H1 (cell line): ENCODE measurements around the gene METTL21A. TPM values are rescaled to one million over a fixed set of nuclear protein-coding genes. Genes with fewer than 3 reads are reported as not detected.

Experiments used
- CTCF ChIA-PET: fragments of 300-600 bp; sonication (Branson Sonifier 250); formaldehyde crosslinking; loops from one replicate; lab custom pipeline; 2021; ENCODE audit not compliant: partially characterized antibody; lab: Charles Lee
- POLR2A ChIA-PET: fragments of 300-600 bp; sonication (Branson Sonifier 250); formaldehyde crosslinking; loops from one replicate; lab custom pipeline; 2021; ENCODE audit warnings: inconsistent platforms; ENCODE audit not compliant: partially characterized antibody; lab: Charles Lee
- DNase-seq, 2 experiments: peaks; one replicate each; pipeline versions ENCODE4 v3.0.0 to v3.0.0-alpha.2; 2010 to 2022; ENCODE audit warnings: low spot score in 2 of 2, low read depth in 1 of 2, mixed read lengths in 1 of 2
- FAIRE-seq: peaks from 2 replicates; lab custom pipeline; 2011; peaks lifted over from hg19 to GRCh38; lab: Jason Lieb, UNC
- H2AFZ ChIP-seq: 2 replicates; pipeline ENCODE4 v1.8.1; 2012; ENCODE audit warnings: low read length, inconsistent platforms
- H2AK5ac ChIP-seq: 2 replicates; pipeline ENCODE4 v1.6.1; 2013; ENCODE audit warnings: low read depth, low read length
- H2BK120ac ChIP-seq: replicated peaks from 2 replicates; pipeline ENCODE3; 2013; ENCODE audit warnings: low read depth, low read length, inconsistent platforms
- H2BK12ac ChIP-seq: 2 replicates; pipeline ENCODE4 v1.6.1; 2013; ENCODE audit warnings: low read depth, low read length
- H2BK15ac ChIP-seq: 2 replicates; pipeline ENCODE4 v1.6.1; 2013; ENCODE audit warnings: low read length
- H2BK20ac ChIP-seq: 2 replicates; pipeline ENCODE4 v1.6.1; 2013; ENCODE audit warnings: low read length
- H2BK5ac ChIP-seq: 2 replicates; pipeline ENCODE4 v1.6.1; 2013; ENCODE audit warnings: low read depth, low read length
- H3K14ac ChIP-seq: 2 replicates; pipeline ENCODE4 v1.6.1; 2013; ENCODE audit warnings: inconsistent platforms; ENCODE audit not compliant: insufficient read length
- H3K18ac ChIP-seq: 2 replicates; pipeline ENCODE4 v1.6.1; 2013; ENCODE audit warnings: low read length; ENCODE audit errors: extremely low read depth
- H3K23ac ChIP-seq: 2 replicates; pipeline ENCODE4 v1.6.1; 2013; ENCODE audit warnings: inconsistent platforms; ENCODE audit not compliant: insufficient read length
- H3K23me2 ChIP-seq: 2 replicates; pipeline ENCODE4 v1.6.1; 2013; ENCODE audit warnings: low read depth, low read length
- H3K27ac ChIP-seq: 2 replicates; pipeline ENCODE4 v1.6.1; 2011; ENCODE audit warnings: low read depth, low read length, inconsistent platforms
- H3K27me3 ChIP-seq, 4 experiments: replicated peaks in 1 of 4; 1 replicate in 1 of 4; 2 replicates in 3 of 4; pipeline versions ENCODE4 v1.6.1 to v1.8.1; 2011 to 2013; ENCODE audit warnings: low read length in 3 of 4, mild to moderate bottlenecking in 3 of 4, inconsistent platforms in 2 of 4, mixed read lengths in 2 of 4, moderate library complexity in 1 of 4; ENCODE audit not compliant: control insufficient read depth in 3 of 4, insufficient read depth in 3 of 4; ENCODE audit errors: extremely low read depth in 1 of 4
- H3K36me3 ChIP-seq, 4 experiments: 2 replicates each; pipeline versions ENCODE4 v1.6.1 to v1.8.1; 2011 to 2013; ENCODE audit warnings: mild to moderate bottlenecking in 4 of 4, low read length in 3 of 4, moderate library complexity in 2 of 4, control low read depth in 1 of 4, inconsistent platforms in 1 of 4; ENCODE audit not compliant: insufficient read depth in 4 of 4, control insufficient read depth in 2 of 4
- H3K4ac ChIP-seq: replicated peaks from 2 replicates; pipeline ENCODE3; 2013; ENCODE audit warnings: low read length, low read depth, mixed read lengths, inconsistent platforms; ENCODE audit not compliant: insufficient read length
- H3K4me1 ChIP-seq, 4 experiments: replicated peaks in 1 of 4; 1 replicate in 1 of 4; 2 replicates in 3 of 4; pipeline versions ENCODE4 v1.6.1 to v1.8.1; 2011 to 2013; ENCODE audit warnings: low read length in 3 of 4, inconsistent platforms in 2 of 4, mixed read lengths in 1 of 4; ENCODE audit not compliant: insufficient read depth in 4 of 4, control insufficient read depth in 3 of 4
- H3K4me2 ChIP-seq, 2 experiments: 2 replicates each; pipeline versions ENCODE4 v1.6.1 to v1.8.1; 2011 to 2013; ENCODE audit warnings: low read depth in 2 of 2, low read length in 2 of 2, control low read depth in 1 of 2, inconsistent platforms in 1 of 2, mild to moderate bottlenecking in 1 of 2; ENCODE audit not compliant: insufficient read depth in 1 of 2
- H3K4me3 ChIP-seq, 4 experiments: fragments of 200-600, 300-600 bp in 1 of 4; sonication (generic), shearing (Covaris generic), sonication (Bioruptor Twin) in 1 of 4; 2 replicates each; pipeline versions ENCODE4 v1.5.1 to v1.8.1; 2011 to 2016; ENCODE audit warnings: low read length in 4 of 4, low read depth in 3 of 4, control low read depth in 2 of 4, inconsistent platforms in 2 of 4, mild to moderate bottlenecking in 2 of 4, mixed read lengths in 1 of 4, moderate library complexity in 1 of 4; ENCODE audit not compliant: insufficient read depth in 2 of 4; ENCODE audit errors: extremely low read depth in 1 of 4
- H3K56ac ChIP-seq: replicated peaks from 2 replicates; pipeline ENCODE3; 2013; ENCODE audit warnings: low read depth, mild to moderate bottlenecking, mixed read lengths, low read length, inconsistent platforms; ENCODE audit not compliant: insufficient read length
- H3K79me1 ChIP-seq: 2 replicates; pipeline ENCODE4 v1.6.1; 2013; ENCODE audit warnings: low read depth, low read length, control low read depth
- H3K79me2 ChIP-seq, 2 experiments: 2 replicates each; pipeline versions ENCODE4 v1.6.1 to v1.8.1; 2012 to 2013; ENCODE audit warnings: low read length in 2 of 2, mild to moderate bottlenecking in 2 of 2, inconsistent platforms in 1 of 2; ENCODE audit not compliant: insufficient read depth in 2 of 2, control insufficient read depth in 1 of 2
- H3K9ac ChIP-seq, 4 experiments: replicated peaks in 1 of 4; 1 replicate in 1 of 4; 2 replicates in 3 of 4; pipeline versions ENCODE4 v1.6.1 to v1.8.1; 2011 to 2013; ENCODE audit warnings: low read depth in 3 of 4, low read length in 3 of 4, control low read depth in 2 of 4, mild to moderate bottlenecking in 2 of 4, moderate library complexity in 2 of 4, inconsistent platforms in 1 of 4; ENCODE audit errors: extremely low read depth in 1 of 4
- H3K9me3 ChIP-seq, 2 experiments: 2 replicates each; pipeline versions ENCODE4 v1.6.1 to v1.8.1; 2012 to 2013; ENCODE audit warnings: mild to moderate bottlenecking in 2 of 2, moderate library complexity in 2 of 2, control low read depth in 1 of 2, inconsistent platforms in 1 of 2, low read depth in 1 of 2, low read length in 1 of 2, mixed read lengths in 1 of 2; ENCODE audit not compliant: insufficient read depth in 2 of 2
- H4K20me1 ChIP-seq, 2 experiments: replicated peaks in 1 of 2; 2 replicates each; pipeline versions ENCODE3 to v1.8.1; 2011 to 2013; ENCODE audit warnings: inconsistent platforms in 2 of 2, low read length in 2 of 2, mild to moderate bottlenecking in 1 of 2; ENCODE audit not compliant: insufficient read depth in 2 of 2, control insufficient read depth in 1 of 2
- H4K5ac ChIP-seq: 2 replicates; pipeline ENCODE4 v1.6.1; 2013; ENCODE audit warnings: low read length, low read depth, mixed read lengths, inconsistent platforms; ENCODE audit not compliant: insufficient read length
- H4K8ac ChIP-seq: 2 replicates; pipeline ENCODE4 v1.8.0; 2013; ENCODE audit warnings: mild to moderate bottlenecking, moderate library complexity, low read length, inconsistent platforms; ENCODE audit not compliant: insufficient read depth; ENCODE audit errors: extremely low read depth
- H4K91ac ChIP-seq: replicated peaks from 2 replicates; pipeline ENCODE3; 2013; ENCODE audit warnings: low read length, mixed read lengths, inconsistent platforms; ENCODE audit not compliant: insufficient read length
- BCL11A ChIP-seq, 2 experiments: IDR thresholded peaks; one replicate each; pipeline ENCODE4 v1.6.1; 2011; ENCODE audit warnings: low read depth in 2 of 2, low read length in 2 of 2, mild to moderate bottlenecking in 2 of 2
- CHD1 ChIP-seq: IDR thresholded peaks from 2 replicates; pipeline ENCODE4 v1.6.1; 2012; ENCODE audit warnings: low read depth, low read length, improper control_type of control experiment
- HDAC2 ChIP-seq, 2 experiments: fragments of 300-600 bp in 1 of 2; sonication (generic) in 1 of 2; IDR thresholded peaks; 2 replicates each; pipeline ENCODE4 v1.6.1; 2011 to 2012; ENCODE audit warnings: low read depth in 2 of 2, low read length in 2 of 2, mild to moderate bottlenecking in 2 of 2, moderate library complexity in 2 of 2, borderline replicate concordance in 1 of 2, inconsistent platforms in 1 of 2
- JUND ChIP-seq: IDR thresholded peaks from 2 replicates; pipeline ENCODE4 v1.6.1; 2011; ENCODE audit warnings: mild to moderate bottlenecking, improper control_type of control experiment, low read length
- MAFK ChIP-seq: IDR thresholded peaks from 2 replicates; pipeline ENCODE4 v1.6.1; 2012; ENCODE audit warnings: low read depth, mild to moderate bottlenecking, improper control_type of control experiment, low read length
- SAP30 ChIP-seq: fragments of 300-600 bp; sonication (generic); IDR thresholded peaks from 2 replicates; pipeline ENCODE4 v1.7.1; 2012; ENCODE audit warnings: low read length, moderate library complexity, mild to moderate bottlenecking, inconsistent platforms; ENCODE audit not compliant: insufficient read depth, insufficient replicate concordance
- SIRT6 ChIP-seq: IDR thresholded peaks from one replicate; pipeline ENCODE4 v1.7.1; 2012; ENCODE audit warnings: low read length, inconsistent platforms
- TAF7 ChIP-seq: optimal IDR thresholded peaks from 2 replicates; pipeline ENCODE3; 2011; ENCODE audit warnings: low read depth, mild to moderate bottlenecking, inconsistent platforms, low read length, moderate library complexity, borderline replicate concordance
- USF2 ChIP-seq: IDR thresholded peaks from 2 replicates; pipeline ENCODE4 v1.6.1; 2011; ENCODE audit warnings: low read length, improper control_type of control experiment
- WGBS, 2 experiments: shearing (Covaris generic) in 1 of 2; methylation state at CpG; one replicate each; pipeline versions ENCODE4 v1.1.6 to v1.1.7; 2013 to 2015; ENCODE audit warnings: low lambda C conversion rate in 2 of 2, mixed read lengths in 2 of 2, inconsistent platforms in 1 of 2, low coverage in 1 of 2, missing lambda C conversion rate in 1 of 2; ENCODE audit not compliant: insufficient replicate concordance in 2 of 2, insufficient coverage in 1 of 2, insufficient read length in 1 of 2; ENCODE audit errors: extremely low coverage in 1 of 2, missing lambda C conversion rate in 1 of 2; 5-methylcytosine and 5-hydroxymethylcytosine counted together
- polyA plus RNA-seq, 7 experiments: library from polyadenylated mRNA; depleted of rRNA in 3 of 7; stranded (reverse) in 5 of 7; unstranded in 2 of 7; fragments of >200 nt in 5 of 7; fragments of 200-250 nt in 2 of 7; gene quantifications; 1 replicate in 5 of 7; 2 replicates in 1 of 7; 4 replicates in 1 of 7; pipeline versions ENCODE4 v1.2.1 to v1.2.3, GENCODE V29; 2011 to 2013; ENCODE audit warnings: missing spikeins in 2 of 7, mixed read lengths in 2 of 7
- total RNA-seq: library from RNA; stranded (reverse); fragmentation: NEBNext Ultra II Directional; extraction: Animal tissue kit (Norgen Biotek cat#: 25700); gene quantifications from 2 replicates; pipeline ENCODE4 v1.2.1, GENCODE V29; 2021
- TF ChIP-seq, protein P1 (sequence below), 3 experiments: IDR thresholded peaks; 1 replicate in 2 of 3; 2 replicates in 1 of 3; pipeline versions ENCODE4 v1.5.1 to v1.6.1; 2011; ENCODE audit warnings: low read length in 3 of 3, mild to moderate bottlenecking in 3 of 3, inconsistent platforms in 2 of 3, low read depth in 1 of 3, moderate library complexity in 1 of 3; ENCODE audit not compliant: insufficient read depth in 1 of 3; ENCODE audit errors: control extremely low read depth in 1 of 3

Gene METTL21A
- total and polyA plus RNA-seq, 2 of the 8 experiments (the other 6 are each of a cell fraction or from before 2014, with no cell fraction given) = 36.2 to 55.0 TPM

GRCh38 chr2:207629553-207629952, 4.4 kb upstream of the METTL21A start:
- H3K4me2 ChIP-seq = no peak overlapping the region
- no peak overlapping the region for H3K27ac ChIP-seq
- no peak overlapping the region for H3K4me3 ChIP-seq
- no peak overlapping the region for H3K56ac ChIP-seq
- no peaks in the 10 kb centered on the region for H3K36me3 ChIP-seq
- no peak overlapping the region for H2BK20ac ChIP-seq
- H4K5ac ChIP-seq = no peak overlapping the region
- no peak overlapping the region for H3K14ac ChIP-seq
- no peaks in the 10 kb centered on the region for H3K79me2 ChIP-seq
- FAIRE-seq = no peak
- H3K18ac ChIP-seq = no peak overlapping the region
- no peaks in the 10 kb centered on the region for H3K9me3 ChIP-seq
- H4K91ac ChIP-seq = no peak overlapping the region
- H2BK12ac ChIP-seq = no peak overlapping the region
- H2BK5ac ChIP-seq = no peak overlapping the region
- H2BK15ac ChIP-seq = no peak overlapping the region
- no peak overlapping the region for H3K4ac ChIP-seq
- H4K8ac ChIP-seq = no peak overlapping the region
- H3K27me3 ChIP-seq = no peaks in the 10 kb centered on the region
- CTCF ChIA-PET = interaction anchor here (0.6 to 1.7 kb wide), 6 partner anchors 54 to 411 kb away, joined by 3 to 6 read pairs (median 4); no protein-coding TSS in a partner anchor
- peaks cover 0 to 2% (median 0%) of the 10 kb centered on the region in 4 experiments; a peak in 1 of 7 replicates for H3K4me1 ChIP-seq
- 83% methylated on average over 1 of the region's 1 CpG; no CpG with 5 or more reads in 1 of the 2 experiments for WGBS, 2 experiments
- no peak overlapping the region for H2AK5ac ChIP-seq
- H4K20me1 ChIP-seq = no peaks in the 10 kb centered on the region
- peaks cover 6% of the 10 kb centered on the region; the same call in 1 of the 2 replicates for H3K23me2 ChIP-seq
- H3K23ac ChIP-seq = no peak overlapping the region
- no peak overlapping the region for H3K9ac ChIP-seq
- no peak for DNase-seq
- POLR2A ChIA-PET = no interaction called here
- H2BK120ac ChIP-seq = no peak overlapping the region
- no peak overlapping the region for H2AFZ ChIP-seq
- no peaks in the 10 kb centered on the region for H3K79me1 ChIP-seq
- TF ChIP-seq TAF7 = no peak
- no peak for TF ChIP-seq HDAC2 (IDR thresholded peaks at IDR 0.05; ENCODE audit: borderline replicate concordance in 1 of 2, low read depth in 2 of 2, low read length in 2 of 2)
- TF ChIP-seq USF2 = no peak
- no peak for TF ChIP-seq BCL11A (IDR thresholded peaks at IDR 0.05; ENCODE audit: low read depth in 2 of 2, low read length in 2 of 2)
- TF ChIP-seq, protein P1, sequence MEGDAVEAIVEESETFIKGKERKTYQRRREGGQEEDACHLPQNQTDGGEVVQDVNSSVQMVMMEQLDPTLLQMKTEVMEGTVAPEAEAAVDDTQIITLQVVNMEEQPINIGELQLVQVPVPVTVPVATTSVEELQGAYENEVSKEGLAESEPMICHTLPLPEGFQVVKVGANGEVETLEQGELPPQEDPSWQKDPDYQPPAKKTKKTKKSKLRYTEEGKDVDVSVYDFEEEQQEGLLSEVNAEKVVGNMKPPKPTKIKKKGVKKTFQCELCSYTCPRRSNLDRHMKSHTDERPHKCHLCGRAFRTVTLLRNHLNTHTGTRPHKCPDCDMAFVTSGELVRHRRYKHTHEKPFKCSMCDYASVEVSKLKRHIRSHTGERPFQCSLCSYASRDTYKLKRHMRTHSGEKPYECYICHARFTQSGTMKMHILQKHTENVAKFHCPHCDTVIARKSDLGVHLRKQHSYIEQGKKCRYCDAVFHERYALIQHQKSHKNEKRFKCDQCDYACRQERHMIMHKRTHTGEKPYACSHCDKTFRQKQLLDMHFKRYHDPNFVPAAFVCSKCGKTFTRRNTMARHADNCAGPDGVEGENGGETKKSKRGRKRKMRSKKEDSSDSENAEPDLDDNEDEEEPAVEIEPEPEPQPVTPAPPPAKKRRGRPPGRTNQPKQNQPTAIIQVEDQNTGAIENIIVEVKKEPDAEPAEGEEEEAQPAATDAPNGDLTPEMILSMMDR (IDR thresholded peaks at IDR 0.05; ENCODE audit: control extremely low read depth in 1 of 3, insufficient read depth in 1 of 3, low read depth in 1 of 3, low read length in 3 of 3) = no peak
- no peak for TF ChIP-seq MAFK
- TF ChIP-seq SAP30 = no peak
- no peak for TF ChIP-seq CHD1
- TF ChIP-seq JUND = no peak
- TF ChIP-seq SIRT6 = no peak
